NB4 (cell line): ENCODE results near the gene TMEM135.

Experiments used
- MYC ChIP-seq: IDR thresholded peaks from 2 replicates; pipeline ENCODE4 v1.6.1; 2011; ENCODE audit warnings: low read depth, low read length
- POLR2A ChIP-seq: IDR thresholded peaks from 2 replicates; pipeline ENCODE4 v1.6.1; 2011; ENCODE audit warnings: mild to moderate bottlenecking; ENCODE audit not compliant: insufficient read length; ENCODE audit errors: extremely low read depth
- TF ChIP-seq, protein P1 (sequence below): IDR thresholded peaks from one replicate; pipeline ENCODE4 v1.5.1; 2012; ENCODE audit warnings: low read depth, low read length

DNA sequence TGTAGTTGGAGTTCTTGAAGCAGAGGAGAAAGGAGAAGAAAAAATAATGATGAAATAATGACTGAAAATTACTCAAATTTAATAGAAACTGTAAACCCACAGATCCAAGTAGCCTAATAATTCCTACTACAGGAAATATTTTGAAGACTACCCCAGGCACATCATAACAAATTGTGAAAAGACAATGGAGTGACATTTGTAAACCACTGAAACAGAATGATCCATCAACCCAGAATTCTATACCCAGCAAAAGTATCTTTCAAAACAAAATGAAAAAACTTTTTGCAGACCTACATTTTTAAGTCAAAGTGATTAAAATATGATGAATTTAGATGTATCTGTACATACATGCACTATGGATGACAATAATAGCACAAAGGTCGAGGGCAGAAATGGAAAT is 194.6 kb downstream of the TMEM135 start:
- TF ChIP-seq, protein P1, sequence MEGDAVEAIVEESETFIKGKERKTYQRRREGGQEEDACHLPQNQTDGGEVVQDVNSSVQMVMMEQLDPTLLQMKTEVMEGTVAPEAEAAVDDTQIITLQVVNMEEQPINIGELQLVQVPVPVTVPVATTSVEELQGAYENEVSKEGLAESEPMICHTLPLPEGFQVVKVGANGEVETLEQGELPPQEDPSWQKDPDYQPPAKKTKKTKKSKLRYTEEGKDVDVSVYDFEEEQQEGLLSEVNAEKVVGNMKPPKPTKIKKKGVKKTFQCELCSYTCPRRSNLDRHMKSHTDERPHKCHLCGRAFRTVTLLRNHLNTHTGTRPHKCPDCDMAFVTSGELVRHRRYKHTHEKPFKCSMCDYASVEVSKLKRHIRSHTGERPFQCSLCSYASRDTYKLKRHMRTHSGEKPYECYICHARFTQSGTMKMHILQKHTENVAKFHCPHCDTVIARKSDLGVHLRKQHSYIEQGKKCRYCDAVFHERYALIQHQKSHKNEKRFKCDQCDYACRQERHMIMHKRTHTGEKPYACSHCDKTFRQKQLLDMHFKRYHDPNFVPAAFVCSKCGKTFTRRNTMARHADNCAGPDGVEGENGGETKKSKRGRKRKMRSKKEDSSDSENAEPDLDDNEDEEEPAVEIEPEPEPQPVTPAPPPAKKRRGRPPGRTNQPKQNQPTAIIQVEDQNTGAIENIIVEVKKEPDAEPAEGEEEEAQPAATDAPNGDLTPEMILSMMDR, result no peak
- no peak for TF ChIP-seq POLR2A
- no peak for TF ChIP-seq MYC
